Esophagus (tissue), 2 donors: ENCODE results near the gene SORL1. TPM values are rescaled to one million over a fixed set of nuclear protein-coding genes. Genes with fewer than 3 reads are reported as not detected.

ENCODE experiments used
- H3K27ac ChIP-seq, 2 donors: one replicate each; pipeline ENCODE4 v1.5.1; 2013; ENCODE audit warnings: low read depth in 2 of 2, mild to moderate bottlenecking in 2 of 2, inconsistent platforms in 1 of 2, low read length in 1 of 2, moderate library complexity in 1 of 2
- H3K27me3 ChIP-seq, 2 donors: one replicate each; pipeline ENCODE4 v1.6.1; 2013; ENCODE audit warnings: low read length in 2 of 2, control low read depth in 1 of 2, mild to moderate bottlenecking in 1 of 2; ENCODE audit not compliant: insufficient read depth in 2 of 2, control insufficient read depth in 1 of 2
- H3K36me3 ChIP-seq, 2 donors: one replicate each; pipeline ENCODE4 v1.6.1; 2013; ENCODE audit warnings: low read length in 1 of 2; ENCODE audit not compliant: control insufficient read depth in 2 of 2, insufficient read depth in 2 of 2
- H3K4me1 ChIP-seq, 2 donors: one replicate each; pipeline ENCODE4 v1.6.1; 2013; ENCODE audit warnings: low read length in 1 of 2; ENCODE audit not compliant: control insufficient read depth in 2 of 2, insufficient read depth in 2 of 2
- H3K4me3 ChIP-seq, 2 donors: one replicate each; pipeline ENCODE4 v1.5.1; 2013; ENCODE audit warnings: low read length in 2 of 2, mild to moderate bottlenecking in 2 of 2, low read depth in 1 of 2, moderate library complexity in 1 of 2
- H3K9me3 ChIP-seq, 2 donors: one replicate each; pipeline ENCODE4 v1.6.1; 2013; ENCODE audit warnings: mild to moderate bottlenecking in 2 of 2, low read depth in 1 of 2, low read length in 1 of 2, moderate library complexity in 1 of 2; ENCODE audit not compliant: control insufficient read depth in 2 of 2, insufficient read depth in 1 of 2
- WGBS, 2 donors: extraction: QIAGEN DNeasy Blood & Tissue Kit; methylation state at CpG; one replicate each; pipeline ENCODE4 v1.1.7; 2013; 5-methylcytosine and 5-hydroxymethylcytosine counted together
- polyA plus RNA-seq, 2 donors: library from polyadenylated mRNA; stranded (reverse); fragments of 200-250 nt; gene quantifications; one replicate each; pipeline ENCODE4 v1.2.3, GENCODE V29; 2013
- donor health status: healthy with polysubstance abuse.
- donor health status: Bipolar disorder and iron deficiency.

The SORL1 gene
- polyA plus RNA-seq, 2 donors: 2.5 to 3.0 TPM

DNA sequence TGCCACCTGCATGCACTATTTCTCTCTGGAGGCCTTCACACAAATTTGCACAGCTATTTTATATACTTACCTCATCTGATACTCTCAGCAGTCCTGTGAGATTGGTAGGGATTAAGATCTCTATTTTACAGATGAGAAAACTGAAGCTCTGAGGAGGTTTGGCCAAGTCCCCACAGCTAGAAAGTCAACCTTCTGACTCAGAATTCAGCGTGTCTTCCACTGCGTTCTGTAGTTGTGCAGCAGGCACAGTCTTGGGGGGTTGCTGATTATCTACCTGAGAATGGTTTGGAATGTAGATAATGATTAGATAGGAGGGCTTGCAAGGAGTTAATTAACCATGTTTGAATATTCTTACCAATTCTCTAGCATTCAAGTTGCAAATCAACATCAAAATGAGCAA lies 2.5 kb upstream of the SORL1 start:
- 66 to 69% methylated on average over 2 of the region's 2 CpGs for WGBS, 2 donors
- Histone ChIP-seq H3K9me3 (no peaks in the 10 kb centered on the region), H3K4me3 (no peak overlapping the region), H3K36me3 (no peaks in the 10 kb centered on the region), H3K27me3 (no peaks in the 10 kb centered on the region), H3K4me1 (peaks cover 0 to 12% of the 10 kb centered on the region in 2 donors), H3K27ac (peak overlapping the region in 1 of 2 donors; percentile 27)

GRCh38 chr11:121450401-121450800 lies 1.7 kb upstream of the SORL1 start:
- H3K4me1 ChIP-seq: peaks cover 0 to 9% of the 10 kb centered on the region in 2 donors
- 72 to 82% methylated on average over 1 of the region's 1 CpG for WGBS, 2 donors

DNA sequence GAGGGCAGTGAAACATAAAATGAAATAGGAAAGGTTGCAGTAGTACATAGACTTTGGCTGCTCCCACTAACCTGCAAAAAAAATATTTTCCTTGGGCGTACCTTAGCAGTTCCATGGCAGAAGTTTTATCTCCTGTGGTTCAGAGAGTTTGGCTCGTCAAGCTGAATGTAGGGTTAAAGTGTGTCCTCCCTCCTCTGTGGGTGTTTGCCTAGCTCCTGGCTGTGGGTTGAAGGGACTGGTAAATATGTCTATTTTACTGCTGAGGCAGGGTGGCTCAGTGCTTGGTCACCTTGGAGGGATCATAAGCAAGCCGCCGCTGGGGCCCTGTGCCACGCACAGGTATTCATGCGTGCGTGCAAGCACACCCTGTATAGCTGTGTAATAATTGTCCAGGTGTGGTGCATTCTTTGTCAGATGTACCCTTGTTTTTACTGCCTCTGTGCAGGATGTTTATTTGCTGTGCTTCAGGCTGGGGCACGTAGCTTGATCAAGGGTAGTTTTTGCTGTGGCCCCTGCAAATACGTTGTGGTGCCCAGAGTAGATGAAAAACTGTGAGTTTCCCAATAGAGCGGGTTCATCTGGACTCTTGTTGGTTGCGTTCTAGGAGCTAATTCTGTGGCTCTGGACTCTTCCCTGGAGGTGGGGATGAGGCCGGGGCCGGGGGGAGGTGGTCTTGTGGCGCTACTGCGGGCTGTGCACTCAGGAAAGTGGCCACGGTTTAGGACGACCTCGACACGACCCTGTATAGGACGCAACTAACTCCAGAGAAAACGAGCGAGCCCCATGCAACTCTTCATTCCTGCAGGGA lies 732 bp upstream of the SORL1 start:
- Histone ChIP-seq H3K36me3 (no peaks in the 10 kb centered on the region), H3K4me1 (peaks cover 0 to 8% of the 10 kb centered on the region in 2 donors), H3K9me3 (no peaks in the 10 kb centered on the region), H3K4me3 (peak overlapping the region; percentile 86 to 91), H3K27ac (peak overlapping the region; percentile 59 to 71), H3K27me3 (no peaks in the 10 kb centered on the region)
- WGBS, 2 donors: 20 to 21% methylated on average over 22 of the region's 22 CpGs

More at GRCh38 chr11:121450401-121450800, 1.7 kb upstream of the SORL1 start:
- no peaks in the 10 kb centered on the region for H3K27me3 ChIP-seq
- no peaks in the 10 kb centered on the region for H3K36me3 ChIP-seq
- no peak overlapping the region for H3K4me3 ChIP-seq
- no peaks in the 10 kb centered on the region for H3K9me3 ChIP-seq
- H3K27ac ChIP-seq: peak overlapping the region in 1 of 2 donors; percentile 35

DNA sequence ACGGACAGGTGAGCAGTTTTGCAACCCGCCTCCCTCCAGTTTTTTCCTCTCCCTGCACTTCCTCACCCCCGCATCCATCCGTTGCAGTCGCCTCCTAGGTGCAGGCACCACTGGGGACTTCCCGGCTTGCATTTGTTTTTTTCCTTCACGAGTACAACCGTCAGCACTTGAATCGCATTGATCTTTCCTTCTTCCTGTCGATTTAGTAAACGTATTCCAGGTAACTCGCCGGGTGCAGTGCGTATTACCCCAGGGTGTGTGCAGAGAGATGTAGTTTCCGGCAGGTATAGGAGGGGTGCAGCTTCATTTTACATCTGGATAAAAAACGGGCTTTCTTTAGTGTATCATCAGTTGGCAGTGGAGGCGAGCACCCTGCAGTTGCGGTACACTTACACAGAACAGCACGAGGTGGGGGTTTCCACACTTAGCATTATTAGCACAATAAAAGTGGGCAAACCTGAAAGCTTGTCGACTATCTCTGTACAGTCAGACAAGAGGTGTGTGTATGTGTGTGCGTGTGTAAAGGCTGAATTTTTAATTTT lies 566 bp downstream of the SORL1 start, which contains the start of gene SORL1-AS1:
Gene SORL1-AS1 (minus strand): TSS at position 359 of the 542 bp plus-strand sequence.
- no peaks in the 10 kb centered on the region for H3K27me3 ChIP-seq
- peak within 1 kb of the TSS; percentile 41 to 71 for H3K27ac ChIP-seq
- WGBS, 2 donors: 2 to 4% methylated on average over 20 to 21 of the region's 21 CpGs

GRCh38 chr11:121453589-121454299 lies 1.6 kb downstream of the SORL1 start:
- no peak overlapping the region for H3K4me3 ChIP-seq
- WGBS, 2 donors: 68 to 76% methylated on average over 6 of the region's 6 CpGs
- no peak overlapping the region for H3K27ac ChIP-seq
- no peaks in the 10 kb centered on the region for H3K9me3 ChIP-seq
- no peaks in the 10 kb centered on the region for H3K36me3 ChIP-seq
- H3K4me1 ChIP-seq: peaks cover 0 to 6% of the 10 kb centered on the region in 2 donors
- no peaks in the 10 kb centered on the region for H3K27me3 ChIP-seq

More for the DNA sequence above, 566 bp downstream of the SORL1 start, which contains the start of gene SORL1-AS1:
- Histone ChIP-seq H3K4me1 (peaks cover 0 to 6% of the 10 kb centered on the region in 2 donors), H3K4me3 (peak within 1 kb of the TSS; percentile 86 to 91), H3K9me3 (no peaks in the 10 kb centered on the region), H3K36me3 (no peaks in the 10 kb centered on the region)

DNA sequence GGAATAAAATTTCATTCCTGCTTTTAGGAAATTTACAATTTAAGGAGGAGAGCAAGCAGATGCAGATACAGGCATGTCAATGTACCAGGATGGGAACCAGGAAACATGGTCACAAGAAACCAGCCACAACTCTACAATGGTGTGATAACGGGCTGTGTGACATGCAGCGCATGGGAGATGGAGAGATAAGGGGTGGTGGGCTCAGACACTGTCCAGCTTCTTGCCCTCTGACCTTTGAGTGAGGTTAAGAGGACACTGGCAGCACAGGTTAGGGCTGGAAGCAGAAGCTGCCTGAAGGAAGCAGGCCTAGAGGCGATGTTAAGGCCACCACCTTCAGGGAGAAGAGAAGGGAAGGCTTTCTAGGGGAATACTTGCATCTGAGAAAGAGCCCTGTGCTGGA lies 3.0 kb downstream of the SORL1 start:
- Histone ChIP-seq H3K4me3 (no peak overlapping the region), H3K27me3 (no peaks in the 10 kb centered on the region), H3K36me3 (peaks cover 0 to 2% of the 10 kb centered on the region in 2 donors), H3K9me3 (no peaks in the 10 kb centered on the region), H3K4me1 (peaks cover 0 to 6% of the 10 kb centered on the region in 2 donors), H3K27ac (no peak overlapping the region)
- 85 to 87% methylated on average over 3 of the region's 3 CpGs for WGBS, 2 donors

DNA sequence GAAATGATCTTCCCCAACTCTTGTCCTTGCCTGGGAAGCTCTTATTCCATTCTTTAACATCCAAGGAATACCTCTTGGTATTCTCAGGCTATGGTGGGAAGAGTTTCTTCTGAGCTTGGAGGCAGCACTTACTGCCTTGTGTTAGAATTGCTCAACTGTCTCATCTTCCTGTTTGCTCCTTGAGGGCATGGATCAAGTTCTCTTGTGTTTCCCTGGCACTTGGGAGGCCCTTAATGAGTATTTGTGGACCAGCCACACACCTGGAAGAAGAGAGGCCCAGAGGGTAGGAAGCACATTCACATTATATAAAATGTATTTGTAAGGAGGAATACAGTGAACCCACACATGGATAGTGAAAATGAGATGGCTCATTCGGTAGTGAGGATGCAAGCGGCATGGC lies 4.0 kb downstream of the SORL1 start:
- 80 to 89% methylated on average over 2 of the region's 2 CpGs for WGBS, 2 donors
- Histone ChIP-seq H3K4me1 (peaks cover 0 to 6% of the 10 kb centered on the region in 2 donors), H3K9me3 (no peaks in the 10 kb centered on the region), H3K27ac (no peak overlapping the region), H3K4me3 (no peak overlapping the region), H3K27me3 (no peaks in the 10 kb centered on the region), H3K36me3 (peaks cover 0 to 2% of the 10 kb centered on the region in 2 donors)

GRCh38 chr11:121456816-121457431 lies 4.8 kb downstream of the SORL1 start:
- Histone ChIP-seq H3K27ac (no peak overlapping the region), H3K4me1 (peaks cover 0 to 2% of the 10 kb centered on the region in 2 donors), H3K4me3 (no peak overlapping the region), H3K36me3 (peaks cover 0 to 2% of the 10 kb centered on the region in 2 donors), H3K9me3 (no peaks in the 10 kb centered on the region), H3K27me3 (no peaks in the 10 kb centered on the region)
- WGBS, 2 donors: 74 to 80% methylated on average over 11 of the region's 11 CpGs

DNA sequence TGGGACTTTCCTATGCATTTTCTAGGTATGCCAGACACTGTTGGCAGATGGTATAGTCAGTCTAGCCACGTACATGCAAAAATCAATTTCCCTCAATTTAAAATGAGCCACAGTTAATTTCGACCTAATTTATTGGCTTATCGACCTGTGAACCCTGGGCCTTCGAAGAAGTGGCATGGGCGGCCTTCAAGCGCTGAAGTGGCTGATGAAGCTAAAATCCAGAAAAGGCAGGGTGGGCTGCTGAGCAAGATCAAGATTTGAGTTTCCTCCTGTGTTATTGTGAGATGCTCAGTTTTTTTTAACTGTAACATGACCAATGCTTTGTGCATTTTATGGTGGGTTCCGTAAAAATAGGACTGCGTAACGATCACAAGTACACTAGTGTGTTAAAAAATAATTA lies 6.4 kb downstream of the SORL1 start:
- Histone ChIP-seq H3K9me3 (no peaks in the 10 kb centered on the region), H3K4me3 (no peak overlapping the region), H3K27me3 (no peaks in the 10 kb centered on the region), H3K4me1 (peaks cover 0 to 2% of the 10 kb centered on the region in 2 donors), H3K27ac (no peak overlapping the region), H3K36me3 (peaks cover 0 to 2% of the 10 kb centered on the region in 2 donors)
- WGBS, 2 donors: 92 to 93% methylated on average over 9 of the region's 9 CpGs
